GM12878 (cell line): ENCODE results near the gene KLHL25. TPM values are rescaled to one million over a fixed set of nuclear protein-coding genes. Genes with fewer than 3 reads are reported as not detected.

ENCODE experiments used
- ATAC-seq: fragments of 200-7000 bp; cut with Tn5 transposase; 3 replicates; pipeline ENCODE4 v1.9.1; 2020; ENCODE audit warnings: mild to moderate bottlenecking, moderate library complexity
- BruUV-seq: library from RNA; stranded (reverse); fragments of 400-500 nt; replicated peaks from 2 replicates; lab custom pipeline; 2021; lab: Mats Ljungman, UMichigan
- CTCF ChIA-PET: fragments of 300-600 bp; sonication (Branson Sonifier 250); formaldehyde crosslinking; extraction: SDS; loops from one replicate; lab custom pipeline; 2021; ENCODE audit warnings: inconsistent platforms; lab: Yijun Ruan, JAX
- POLR2A ChIA-PET: fragments of 350-600 bp; formaldehyde crosslinking; extraction: SDS; loops from one replicate; lab custom pipeline; 2021; ENCODE audit warnings: inconsistent platforms; lab: Charles Lee
- RAD21 ChIA-PET: fragments of 300-600 bp; sonication (Branson Sonifier 250); formaldehyde crosslinking; loops from one replicate; lab custom pipeline; 2023; ENCODE audit warnings: antibody characterized with exemption; ENCODE audit not compliant: unreplicated experiment; lab: Charles Lee
- SMC1A ChIA-PET: fragments of 300-600 bp; sonication (Branson Sonifier 250); formaldehyde crosslinking; loops from one replicate; lab custom pipeline; 2023; ENCODE audit not compliant: unreplicated experiment, uncharacterized antibody; lab: Charles Lee
- DNase-seq: peaks from one replicate; pipeline ENCODE4 v3.0.0-alpha.2; 2011; ENCODE audit warnings: low read depth, low spot score
- FAIRE-seq: peaks from 3 replicates; lab custom pipeline; 2011; peaks lifted over from hg19 to GRCh38; lab: Jason Lieb, UNC
- H2AFZ ChIP-seq: 2 replicates; pipeline ENCODE4 v1.6.0; 2011; ENCODE audit warnings: low read depth, low read length, control low read depth; ENCODE audit not compliant: control insufficient read depth
- H3K27ac ChIP-seq: 2 replicates; pipeline ENCODE4 v1.5.1; 2011; ENCODE audit warnings: control low read depth; ENCODE audit not compliant: control insufficient read depth, insufficient read depth
- H3K27me3 ChIP-seq, 2 experiments: replicated peaks in 1 of 2; 2 replicates each; pipeline versions ENCODE4 v1.6.0 to v1.6.1; 2011; ENCODE audit warnings: low read length in 1 of 2; ENCODE audit not compliant: control insufficient read depth in 2 of 2, insufficient read depth in 2 of 2
- H3K36me3 ChIP-seq, 2 experiments: 2 replicates each; pipeline ENCODE4 v1.5.1; 2011; ENCODE audit warnings: low read length in 1 of 2; ENCODE audit not compliant: control insufficient read depth in 2 of 2, insufficient read depth in 2 of 2
- H3K4me1 ChIP-seq: 2 replicates; pipeline ENCODE4 v1.6.1; 2011; ENCODE audit warnings: mild to moderate bottlenecking, low read length, moderate library complexity, mixed read lengths; ENCODE audit not compliant: control insufficient read depth, insufficient read depth
- H3K4me2 ChIP-seq: 2 replicates; pipeline ENCODE4 v1.6.0; 2011; ENCODE audit warnings: control low read depth; ENCODE audit not compliant: control insufficient read depth, insufficient read depth
- H3K4me3 ChIP-seq: fragments of 200-600 bp; sonication (generic); 2 replicates; pipeline ENCODE4 v1.5.1; 2016
- H3K79me2 ChIP-seq: 2 replicates; pipeline ENCODE4 v1.6.0; 2011; ENCODE audit warnings: low read length; ENCODE audit not compliant: control insufficient read depth, insufficient read depth
- H3K9ac ChIP-seq: 2 replicates; pipeline ENCODE4 v1.8.0; 2011; ENCODE audit warnings: low read length, control low read depth, mixed read lengths; ENCODE audit not compliant: control insufficient read depth, insufficient read depth
- H3K9me3 ChIP-seq: replicated peaks from 3 replicates; pipeline ENCODE4 v1.5.1; 2011; ENCODE audit warnings: mild to moderate bottlenecking, low read length; ENCODE audit not compliant: control insufficient read depth, insufficient read depth
- H4K20me1 ChIP-seq: 2 replicates; pipeline ENCODE4 v1.6.0; 2011; ENCODE audit not compliant: control insufficient read depth, insufficient read depth
- ATF7 ChIP-seq: fragments of 450-650 bp; IDR thresholded peaks from 2 replicates; pipeline ENCODE4 v1.6.1; 2016; ENCODE audit warnings: low read depth, mild to moderate bottlenecking
- BCL11A ChIP-seq: IDR thresholded peaks from 2 replicates; pipeline ENCODE4 v1.6.1; 2011; ENCODE audit warnings: low read depth, low read length
- CBX3 ChIP-seq: fragments of 200-600 bp; sonication (generic); IDR thresholded peaks from 2 replicates; pipeline ENCODE4 v1.6.1; 2016; ENCODE audit warnings: low read depth, borderline replicate concordance
- CBX5 ChIP-seq: sonication (generic); IDR thresholded peaks from 2 replicates; pipeline ENCODE4 v1.6.1; 2016; ENCODE audit warnings: low read depth, moderate library complexity, mild to moderate bottlenecking, inconsistent platforms
- JUNB ChIP-seq: IDR thresholded peaks from 2 replicates; pipeline ENCODE4 v1.6.1; 2016; ENCODE audit warnings: antibody characterized with exemption, mild to moderate bottlenecking
- KAT2A ChIP-seq: conservative IDR thresholded peaks from 2 replicates; pipeline ENCODE4 v1.6.1; 2011; ENCODE audit warnings: low read depth, low read length; ENCODE audit not compliant: control insufficient read depth
- PAX5 ChIP-seq: IDR thresholded peaks from 2 replicates; pipeline ENCODE4 v1.6.1; 2011; ENCODE audit warnings: low read depth, low read length, borderline replicate concordance
- RAD51 ChIP-seq: fragments of 450-650 bp; IDR thresholded peaks from 2 replicates; pipeline ENCODE4 v1.6.1; 2016; ENCODE audit warnings: moderate library complexity, mild to moderate bottlenecking, inconsistent platforms
- RCOR1 ChIP-seq: conservative IDR thresholded peaks from 2 replicates; pipeline ENCODE4 v1.6.1; 2012; ENCODE audit warnings: low read depth, low read length, improper control_type of control experiment
- SIX5 ChIP-seq: IDR thresholded peaks from 2 replicates; pipeline ENCODE4 v1.6.1; 2011; ENCODE audit warnings: mild to moderate bottlenecking, low read depth, low read length, moderate library complexity; ENCODE audit not compliant: severe bottlenecking
- TCF7 ChIP-seq: IDR thresholded peaks from 2 replicates; pipeline ENCODE4 v1.6.1; 2014; ENCODE audit warnings: antibody characterized with exemption, borderline replicate concordance
- WRNIP1 ChIP-seq: IDR thresholded peaks from 2 replicates; pipeline ENCODE4 v1.6.1; 2011; ENCODE audit warnings: low read depth, low read length, improper control_type of control experiment, borderline replicate concordance
- ZNF274 ChIP-seq: IDR thresholded peaks from one replicate; pipeline ENCODE4 v1.8.0; 2011; ENCODE audit not compliant: insufficient read length, insufficient read depth
- ZNF622 ChIP-seq: fragments of 450-650 bp; IDR thresholded peaks from 2 replicates; pipeline ENCODE4 v1.6.1; 2017; ENCODE audit warnings: mild to moderate bottlenecking, inconsistent platforms
- WGBS: methylation state at CpG from one replicate; pipeline ENCODE4 v1.1.6; 2016; ENCODE audit warnings: low lambda C conversion rate; ENCODE audit not compliant: insufficient replicate concordance, insufficient coverage; ENCODE audit errors: missing lambda C conversion rate; 5-methylcytosine and 5-hydroxymethylcytosine counted together
- in situ Hi-C: fragments of 300-500 bp; cut with MboI; formaldehyde crosslinking; loops from 9 replicates; pipeline ENCODE4 v1.14.3; 2018; ENCODE audit warnings: mixed read lengths
- intact Hi-C: fragments of 100-400 bp; cut with micrococcal nuclease; formaldehyde crosslinking; loops from one replicate; pipeline ENCODE4 v1.14.2; 2022; ENCODE audit not compliant: unreplicated experiment
- polyA plus RNA-seq, 11 experiments: library from polyadenylated mRNA; depleted of rRNA in 4 of 11; unstranded in 6 of 11; stranded (reverse) in 5 of 11; fragments of >200 nt; fragmentation: Nextera tagmentation in 4 of 11; fragmentation: Illumina TruSeq in 1 of 11; extraction: Ambion mirVana in 4 of 11; extraction: Trizol in 1 of 11; gene quantifications; 1 replicate in 1 of 11; 2 replicates in 10 of 11; pipeline versions ENCODE4 v1.2.1 to v1.2.3, GENCODE V29; 2011 to 2016; ENCODE audit warnings: inconsistent platforms in 2 of 11, missing spikeins in 2 of 11, low read depth in 1 of 11
- total RNA-seq, 4 experiments: library from RNA; depleted of rRNA in 3 of 4; stranded (reverse); fragments of >200 nt in 3 of 4; fragmentation: Illumina TruSeq in 1 of 4; extraction: Trizol in 1 of 4; gene quantifications; 2 replicates each; pipeline versions ENCODE4 v1.2.1 to v1.2.3, GENCODE V29; 2013 to 2021
- TF ChIP-seq, protein P1 (sequence below): IDR thresholded peaks from 2 replicates; pipeline ENCODE4 v1.6.1; 2012; ENCODE audit warnings: improper control_type of control experiment, low read depth, low read length; ENCODE audit not compliant: insufficient replicate concordance

KLHL25 gene
- total and polyA plus RNA-seq, 10 of the 15 experiments (the other 5 are each of a cell fraction or from before 2014, with no cell fraction given) = 0.04 to 3.0 (median 2.1) TPM; not detected in 1

DNA sequence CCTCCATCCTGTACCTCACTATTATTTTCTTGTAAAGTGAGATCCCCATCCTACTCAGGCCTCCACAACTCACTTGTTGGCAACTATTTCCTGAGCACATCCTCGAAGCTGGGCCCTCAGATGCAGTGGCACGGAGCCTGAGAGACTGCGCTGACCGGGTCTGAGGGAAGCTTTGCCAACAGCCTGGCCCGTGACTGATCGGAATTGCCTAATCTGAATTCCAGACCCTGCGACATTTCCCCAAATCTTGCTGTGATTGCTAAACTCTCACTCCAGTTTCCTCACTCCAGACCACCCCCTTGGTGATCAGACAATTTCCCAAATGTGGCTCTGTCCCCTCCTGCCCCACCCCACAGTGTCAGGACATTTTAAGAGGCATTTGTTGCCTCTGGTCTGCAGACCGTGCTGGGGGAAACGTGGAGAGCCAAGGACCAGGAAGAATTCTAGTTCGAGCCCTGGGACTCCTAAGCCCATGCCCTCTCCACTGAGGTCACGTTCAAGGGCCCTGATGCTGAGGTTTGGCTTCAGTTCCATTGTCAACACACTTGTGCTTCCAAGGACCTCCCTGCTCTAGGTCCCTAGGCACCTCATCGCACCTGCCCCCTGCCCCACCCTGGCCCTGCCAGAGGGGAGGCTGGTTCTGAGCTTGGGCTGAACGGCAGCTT is 22.8 kb downstream of the KLHL25 start:
- intact Hi-C loops (no loop called here), in situ Hi-C loops (no loop called here)
- Histone ChIP-seq H2AFZ (no peak overlapping the region), H3K79me2 (no peaks in the 10 kb centered on the region), H3K27ac (no peak overlapping the region), H3K4me3 (no peak overlapping the region), H3K27me3 (no peaks in the 10 kb centered on the region), H3K9me3 (no peaks in the 10 kb centered on the region; the same call in 2 of the 3 replicates), H3K4me2 (no peak overlapping the region), H3K9ac (no peak overlapping the region), H3K4me1 (no peaks in the 10 kb centered on the region), H3K36me3 (no peaks in the 10 kb centered on the region; a peak in 1 of 4 replicates), H4K20me1 (no peaks in the 10 kb centered on the region)
- ChIA-PET SMC1A (no interaction called here), CTCF (no interaction called here), RAD21 (no interaction called here), POLR2A (no interaction called here)
- ATAC-seq (no peak), FAIRE-seq (no peak), DNase-seq (no peak)
- 67% methylated on average over 13 of the region's 13 CpGs for WGBS
- TF ChIP-seq BCL11A = no peak
- no peak for TF ChIP-seq TCF7
- no peak for TF ChIP-seq CBX3
- TF ChIP-seq KAT2A = no peak
- no peak for TF ChIP-seq ZNF274
- TF ChIP-seq CBX5 = no peak
- TF ChIP-seq RCOR1 = no peak
- no peak for TF ChIP-seq RAD51
- BruUV-seq = no TSS peak

DNA sequence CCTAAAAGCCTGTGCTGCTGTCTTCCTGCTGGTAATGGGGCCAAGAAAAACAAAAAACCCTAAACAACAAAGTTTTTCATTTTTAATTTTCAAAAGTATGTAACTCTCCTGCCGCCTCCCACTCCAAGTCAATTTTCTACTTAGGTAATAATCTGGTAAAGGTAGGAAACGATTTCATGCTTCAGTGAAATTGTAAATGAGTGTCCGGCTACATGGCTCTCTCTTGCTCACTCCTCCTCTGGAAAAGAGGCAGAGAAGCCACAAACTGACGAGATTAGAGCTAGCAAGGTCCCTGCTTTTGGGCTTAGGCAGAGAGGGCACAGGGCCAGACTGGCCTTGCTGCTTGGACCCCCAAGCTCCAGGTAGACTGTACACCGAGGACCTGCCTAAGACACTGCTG is 23.5 kb downstream of the KLHL25 start:
- SMC1A ChIA-PET = no interaction called here
- TF ChIP-seq JUNB (no peak), WRNIP1 (no peak), ZNF622 (no peak), ATF7 (no peak), SIX5 (no peak), PAX5 (no peak)
- TF ChIP-seq, protein P1, sequence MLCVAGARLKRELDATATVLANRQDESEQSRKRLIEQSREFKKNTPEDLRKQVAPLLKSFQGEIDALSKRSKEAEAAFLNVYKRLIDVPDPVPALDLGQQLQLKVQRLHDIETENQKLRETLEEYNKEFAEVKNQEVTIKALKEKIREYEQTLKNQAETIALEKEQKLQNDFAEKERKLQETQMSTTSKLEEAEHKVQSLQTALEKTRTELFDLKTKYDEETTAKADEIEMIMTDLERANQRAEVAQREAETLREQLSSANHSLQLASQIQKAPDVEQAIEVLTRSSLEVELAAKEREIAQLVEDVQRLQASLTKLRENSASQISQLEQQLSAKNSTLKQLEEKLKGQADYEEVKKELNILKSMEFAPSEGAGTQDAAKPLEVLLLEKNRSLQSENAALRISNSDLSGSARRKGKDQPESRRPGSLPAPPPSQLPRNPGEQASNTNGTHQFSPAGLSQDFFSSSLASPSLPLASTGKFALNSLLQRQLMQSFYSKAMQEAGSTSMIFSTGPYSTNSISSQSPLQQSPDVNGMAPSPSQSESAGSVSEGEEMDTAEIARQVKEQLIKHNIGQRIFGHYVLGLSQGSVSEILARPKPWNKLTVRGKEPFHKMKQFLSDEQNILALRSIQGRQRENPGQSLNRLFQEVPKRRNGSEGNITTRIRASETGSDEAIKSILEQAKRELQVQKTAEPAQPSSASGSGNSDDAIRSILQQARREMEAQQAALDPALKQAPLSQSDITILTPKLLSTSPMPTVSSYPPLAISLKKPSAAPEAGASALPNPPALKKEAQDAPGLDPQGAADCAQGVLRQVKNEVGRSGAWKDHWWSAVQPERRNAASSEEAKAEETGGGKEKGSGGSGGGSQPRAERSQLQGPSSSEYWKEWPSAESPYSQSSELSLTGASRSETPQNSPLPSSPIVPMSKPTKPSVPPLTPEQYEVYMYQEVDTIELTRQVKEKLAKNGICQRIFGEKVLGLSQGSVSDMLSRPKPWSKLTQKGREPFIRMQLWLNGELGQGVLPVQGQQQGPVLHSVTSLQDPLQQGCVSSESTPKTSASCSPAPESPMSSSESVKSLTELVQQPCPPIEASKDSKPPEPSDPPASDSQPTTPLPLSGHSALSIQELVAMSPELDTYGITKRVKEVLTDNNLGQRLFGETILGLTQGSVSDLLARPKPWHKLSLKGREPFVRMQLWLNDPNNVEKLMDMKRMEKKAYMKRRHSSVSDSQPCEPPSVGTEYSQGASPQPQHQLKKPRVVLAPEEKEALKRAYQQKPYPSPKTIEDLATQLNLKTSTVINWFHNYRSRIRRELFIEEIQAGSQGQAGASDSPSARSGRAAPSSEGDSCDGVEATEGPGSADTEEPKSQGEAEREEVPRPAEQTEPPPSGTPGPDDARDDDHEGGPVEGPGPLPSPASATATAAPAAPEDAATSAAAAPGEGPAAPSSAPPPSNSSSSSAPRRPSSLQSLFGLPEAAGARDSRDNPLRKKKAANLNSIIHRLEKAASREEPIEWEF = no peak

More for the DNA sequence above, 23.5 kb downstream of the KLHL25 start:
- Histone ChIP-seq H3K4me2 (no peak overlapping the region), H3K9ac (no peak overlapping the region), H3K4me3 (no peak overlapping the region), H3K4me1 (no peaks in the 10 kb centered on the region), H4K20me1 (no peaks in the 10 kb centered on the region), H2AFZ (no peak overlapping the region), H3K27ac (no peak overlapping the region), H3K9me3 (no peaks in the 10 kb centered on the region; the same call in 2 of the 3 replicates), H3K27me3 (no peaks in the 10 kb centered on the region), H3K79me2 (no peaks in the 10 kb centered on the region), H3K36me3 (no peaks in the 10 kb centered on the region; a peak in 1 of 4 replicates)
- DNase-seq (no peak), ATAC-seq (no peak), FAIRE-seq (no peak)
- WGBS = 61% methylated on average over 5 of the region's 5 CpGs
- ChIA-PET CTCF (no interaction called here), RAD21 (no interaction called here), POLR2A (no interaction called here)
- no TSS peak for BruUV-seq
- in situ Hi-C loops (no loop called here), intact Hi-C loops (no loop called here)
